Nephron (organoid): ENCODE measurements around the gene SLC38A8.

Experiments used
- H3K27ac Mint-ChIP-seq, 3 experiments: 2 replicates each; pipeline ENCODE4 v1.8.0; 2020; ENCODE audit warnings: mixed read lengths in 3 of 3, mild to moderate bottlenecking in 2 of 3, moderate library complexity in 1 of 3
- H3K27me3 Mint-ChIP-seq: 2 replicates; pipeline ENCODE4 v1.8.0; 2021; ENCODE audit warnings: low read depth, mild to moderate bottlenecking, moderate library complexity, mixed read lengths
- H3K36me3 Mint-ChIP-seq: 2 replicates; pipeline ENCODE4 v1.8.0; 2020; ENCODE audit warnings: low read depth, mixed read lengths
- H3K4me1 Mint-ChIP-seq: 2 replicates; pipeline ENCODE4 v1.8.0; 2020; ENCODE audit warnings: mixed read lengths
- H3K4me3 Mint-ChIP-seq, 3 experiments: 2 replicates each; pipeline ENCODE4 v1.8.0; 2020; ENCODE audit warnings: mild to moderate bottlenecking in 3 of 3, mixed read lengths in 3 of 3, moderate library complexity in 2 of 3
- H3K9me3 Mint-ChIP-seq: 2 replicates; pipeline ENCODE4 v1.8.0; 2020; ENCODE audit warnings: mixed read lengths
- TF ChIP-seq, protein P1 (sequence below), 3 experiments: fragments of 200-600 bp; sonication (generic); IDR thresholded peaks; one replicate each; pipeline ENCODE4 v1.5.0; 2021; ENCODE audit warnings: antibody characterized with exemption in 3 of 3; ENCODE audit not compliant: unreplicated experiment in 3 of 3

Gene SLC38A8

GRCh38 chr16:84007520-84007919 is 35.1 kb downstream of the SLC38A8 start:
- Mint-ChIP-seq H3K27ac (no peak overlapping the region), H3K4me3 (no peak overlapping the region), H3K9me3 (no peaks in the 10 kb centered on the region), H3K36me3 (no peaks in the 10 kb centered on the region), H3K4me1 (no peaks in the 10 kb centered on the region), H3K27me3 (peaks cover 26% of the 10 kb centered on the region)
- TF ChIP-seq, protein P1, sequence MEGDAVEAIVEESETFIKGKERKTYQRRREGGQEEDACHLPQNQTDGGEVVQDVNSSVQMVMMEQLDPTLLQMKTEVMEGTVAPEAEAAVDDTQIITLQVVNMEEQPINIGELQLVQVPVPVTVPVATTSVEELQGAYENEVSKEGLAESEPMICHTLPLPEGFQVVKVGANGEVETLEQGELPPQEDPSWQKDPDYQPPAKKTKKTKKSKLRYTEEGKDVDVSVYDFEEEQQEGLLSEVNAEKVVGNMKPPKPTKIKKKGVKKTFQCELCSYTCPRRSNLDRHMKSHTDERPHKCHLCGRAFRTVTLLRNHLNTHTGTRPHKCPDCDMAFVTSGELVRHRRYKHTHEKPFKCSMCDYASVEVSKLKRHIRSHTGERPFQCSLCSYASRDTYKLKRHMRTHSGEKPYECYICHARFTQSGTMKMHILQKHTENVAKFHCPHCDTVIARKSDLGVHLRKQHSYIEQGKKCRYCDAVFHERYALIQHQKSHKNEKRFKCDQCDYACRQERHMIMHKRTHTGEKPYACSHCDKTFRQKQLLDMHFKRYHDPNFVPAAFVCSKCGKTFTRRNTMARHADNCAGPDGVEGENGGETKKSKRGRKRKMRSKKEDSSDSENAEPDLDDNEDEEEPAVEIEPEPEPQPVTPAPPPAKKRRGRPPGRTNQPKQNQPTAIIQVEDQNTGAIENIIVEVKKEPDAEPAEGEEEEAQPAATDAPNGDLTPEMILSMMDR (IDR thresholded peaks at IDR 0.05; ENCODE audit: unreplicated experiment in 3 of 3), result no peak

GRCh38 chr16:84005391-84005790 is 37.2 kb downstream of the SLC38A8 start:
- Mint-ChIP-seq H3K4me3 (no peak overlapping the region), H3K27ac (no peak overlapping the region), H3K4me1 (no peaks in the 10 kb centered on the region), H3K9me3 (no peaks in the 10 kb centered on the region), H3K27me3 (peaks cover 26% of the 10 kb centered on the region), H3K36me3 (no peaks in the 10 kb centered on the region)
- TF ChIP-seq, protein P1 (IDR thresholded peaks at IDR 0.05; ENCODE audit: unreplicated experiment in 3 of 3), result no peak

DNA sequence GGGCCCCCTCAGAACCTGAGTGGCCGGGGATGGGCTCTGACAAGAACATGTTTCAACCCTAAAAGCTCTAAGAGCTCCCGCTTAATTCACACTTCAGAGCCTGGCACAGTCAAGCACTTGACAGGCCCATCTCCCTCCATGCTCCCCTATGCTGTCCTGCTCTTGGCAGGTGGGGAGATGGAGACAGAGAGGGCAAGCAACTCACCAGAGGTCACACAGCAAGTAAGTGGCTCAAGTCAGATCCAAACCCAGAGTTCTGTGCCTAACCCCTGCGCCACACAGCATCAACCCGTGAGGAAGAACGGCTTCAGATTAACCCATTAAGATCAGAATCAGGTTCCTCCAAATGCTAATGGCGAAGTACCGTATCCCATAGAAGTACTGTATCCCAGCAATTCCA is 38.2 kb downstream of the SLC38A8 start:
- Mint-ChIP-seq H3K27me3 (peaks cover 26% of the 10 kb centered on the region), H3K4me1 (no peaks in the 10 kb centered on the region), H3K27ac (no peak overlapping the region), H3K36me3 (no peaks in the 10 kb centered on the region), H3K4me3 (no peak overlapping the region), H3K9me3 (no peaks in the 10 kb centered on the region)
- TF ChIP-seq, protein P1 (IDR thresholded peaks at IDR 0.05; ENCODE audit: unreplicated experiment in 3 of 3), result no peak

GRCh38 chr16:84003038-84003437 is 39.6 kb downstream of the SLC38A8 start:
- no peaks in the 10 kb centered on the region for H3K9me3 Mint-ChIP-seq

DNA sequence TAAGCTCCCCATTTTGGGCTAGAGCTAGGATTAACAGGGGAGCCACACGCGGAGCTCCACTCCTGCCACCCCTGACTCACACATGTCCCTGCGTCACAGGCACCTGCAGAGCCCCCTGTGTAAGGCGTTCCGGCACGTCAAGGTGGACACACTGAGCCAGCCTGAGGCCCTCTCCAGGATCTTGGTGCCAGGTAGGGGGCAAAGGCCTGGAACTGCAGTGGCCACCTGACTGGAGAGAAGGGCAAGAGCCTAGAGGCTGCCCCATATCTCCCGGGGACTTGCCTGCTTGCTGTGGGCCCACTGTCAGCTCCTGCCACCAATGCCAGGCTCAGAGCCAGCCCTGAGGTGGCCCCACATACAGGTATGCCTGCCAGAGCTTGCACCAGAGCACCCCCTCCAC is 40.9 kb downstream of the SLC38A8 start:
- Mint-ChIP-seq H3K36me3 (no peaks in the 10 kb centered on the region), H3K27me3 (peaks cover 26% of the 10 kb centered on the region), H3K4me3 (no peak overlapping the region), H3K27ac (no peak overlapping the region), H3K4me1 (no peaks in the 10 kb centered on the region), H3K9me3 (no peaks in the 10 kb centered on the region)
- TF ChIP-seq, protein P1 (IDR thresholded peaks at IDR 0.05; ENCODE audit: unreplicated experiment in 3 of 3), result no peak

More at GRCh38 chr16:84003038-84003437, 39.6 kb downstream of the SLC38A8 start:
- H3K36me3 Mint-ChIP-seq, result no peaks in the 10 kb centered on the region
- TF ChIP-seq, protein P1 (IDR thresholded peaks at IDR 0.05; ENCODE audit: unreplicated experiment in 3 of 3), result no peak
- no peak overlapping the region for H3K4me3 Mint-ChIP-seq
- no peak overlapping the region for H3K27ac Mint-ChIP-seq
- H3K4me1 Mint-ChIP-seq, result no peaks in the 10 kb centered on the region
- peaks cover 26% of the 10 kb centered on the region for H3K27me3 Mint-ChIP-seq

- Mint-ChIP-seq H3K4me3 (no peak overlapping the region), H3K9me3 (no peaks in the 10 kb centered on the region), H3K36me3 (no peaks in the 10 kb centered on the region), H3K4me1 (no peaks in the 10 kb centered on the region), H3K27me3 (peaks cover 25% of the 10 kb centered on the region), H3K27ac (no peak overlapping the region)
- TF ChIP-seq, protein P1 (IDR thresholded peaks at IDR 0.05; ENCODE audit: unreplicated experiment in 3 of 3), result no peak
These were observed 41.5 kb downstream of the SLC38A8 start for GRCh38 chr16:84000989-84001642.
